GM12878 (cell line): ENCODE measurements around the gene CCDC9. TPM values are rescaled to one million over a fixed set of nuclear protein-coding genes. Genes with fewer than 3 reads are reported as not detected.
A peak's percentile ranks its signal among the peaks of the same experiment; 100 is the strongest.

ENCODE experiments used
- BCL3 ChIP-seq: IDR thresholded peaks from 2 replicates; pipeline ENCODE4 v1.6.1; 2011; ENCODE audit warnings: borderline replicate concordance, low read depth, mild to moderate bottlenecking, moderate library complexity, low read length; ENCODE audit not compliant: insufficient read depth, poor library complexity, severe bottlenecking
- CBX5 ChIP-seq: sonication (generic); IDR thresholded peaks from 2 replicates; pipeline ENCODE4 v1.6.1; 2016; ENCODE audit warnings: low read depth, moderate library complexity, mild to moderate bottlenecking, inconsistent platforms
- CHD1 ChIP-seq: IDR thresholded peaks from 2 replicates; pipeline ENCODE4 v1.6.1; 2012; ENCODE audit warnings: low read depth, low read length, improper control_type of control experiment
- CHD2 ChIP-seq: IDR thresholded peaks from 2 replicates; pipeline ENCODE4 v1.6.1; 2011; ENCODE audit warnings: low read depth, low read length, improper control_type of control experiment, borderline replicate concordance
- DPF2 ChIP-seq: fragments of 450-650 bp; IDR thresholded peaks from 2 replicates; pipeline ENCODE4 v1.6.1; 2017; ENCODE audit warnings: mild to moderate bottlenecking
- EGR1 ChIP-seq, 2 experiments: IDR thresholded peaks; 1 replicate in 1 of 2; 2 replicates in 1 of 2; pipeline ENCODE4 v1.6.1; 2011 to 2012; ENCODE audit warnings: low read depth in 2 of 2, low read length in 2 of 2, borderline replicate concordance in 1 of 2, mild to moderate bottlenecking in 1 of 2, moderate library complexity in 1 of 2
- ESRRA ChIP-seq: IDR thresholded peaks from 2 replicates; pipeline ENCODE4 v1.6.1; 2012; ENCODE audit warnings: mild to moderate bottlenecking, low read length, improper control_type of control experiment
- FOXM1 ChIP-seq: IDR thresholded peaks from 2 replicates; pipeline ENCODE4 v1.6.1; 2012; ENCODE audit warnings: low read depth, mild to moderate bottlenecking, inconsistent platforms, low read length, moderate library complexity
- IKZF2 ChIP-seq, 2 experiments: fragments of 450-650 bp; IDR thresholded peaks; 2 replicates each; pipeline ENCODE4 v1.6.1; 2017; ENCODE audit warnings: mild to moderate bottlenecking in 2 of 2, moderate library complexity in 2 of 2
- JUND ChIP-seq: IDR thresholded peaks from 2 replicates; pipeline ENCODE4 v1.6.1; 2012; ENCODE audit warnings: low read depth, mild to moderate bottlenecking, low read length, improper control_type of control experiment, moderate library complexity
- MXI1 ChIP-seq: fragments of 150-350 bp; IDR thresholded peaks from 2 replicates; pipeline ENCODE4 v1.6.1; 2011; ENCODE audit warnings: low read depth, mild to moderate bottlenecking, inconsistent platforms, low read length, improper control_type of control experiment
- MYB ChIP-seq: fragments of 150-350 bp; IDR thresholded peaks from 2 replicates; pipeline ENCODE4 v1.6.1; 2014; ENCODE audit warnings: mild to moderate bottlenecking, low read depth, low read length, borderline replicate concordance
- RAD21 ChIP-seq: IDR thresholded peaks from 2 replicates; pipeline ENCODE4 v1.6.1; 2011; ENCODE audit warnings: mild to moderate bottlenecking, low read depth, low read length, moderate library complexity; ENCODE audit not compliant: insufficient read depth
- RB1 ChIP-seq: fragments of 450-650 bp; formaldehyde crosslinking; IDR thresholded peaks from 2 replicates; pipeline ENCODE4 v1.6.1; 2017; ENCODE audit warnings: mild to moderate bottlenecking, borderline replicate concordance
- RBBP5 ChIP-seq: fragments of 200-600 bp; sonication (generic); conservative IDR thresholded peaks from 2 replicates; pipeline ENCODE4 v1.6.1; 2016
- SKIL ChIP-seq: fragments of 450-650 bp; IDR thresholded peaks from 2 replicates; pipeline ENCODE4 v1.6.1; 2017; ENCODE audit warnings: mild to moderate bottlenecking, low read depth, inconsistent platforms; ENCODE audit not compliant: poor library complexity, severe bottlenecking
- STAT1 ChIP-seq: fragments of 450-650 bp; conservative IDR thresholded peaks from 2 replicates; pipeline ENCODE4 v1.6.1; 2014; ENCODE audit warnings: antibody characterized with exemption, mild to moderate bottlenecking
- TBL1XR1 ChIP-seq: IDR thresholded peaks from 2 replicates; pipeline ENCODE4 v1.6.1; 2012; ENCODE audit warnings: low read depth, low read length, improper control_type of control experiment
- TCF7 ChIP-seq: IDR thresholded peaks from 2 replicates; pipeline ENCODE4 v1.6.1; 2014; ENCODE audit warnings: antibody characterized with exemption, borderline replicate concordance
- USF1 ChIP-seq: IDR thresholded peaks from 2 replicates; pipeline ENCODE4 v1.6.1; 2011; ENCODE audit warnings: borderline replicate concordance, low read depth, mild to moderate bottlenecking, moderate library complexity, mixed read lengths, low read length; ENCODE audit not compliant: insufficient read depth; ENCODE audit errors: extremely low read length
- USF2 ChIP-seq: IDR thresholded peaks from 2 replicates; pipeline ENCODE4 v1.6.1; 2011; ENCODE audit warnings: low read depth, low read length, improper control_type of control experiment, borderline replicate concordance
- ZBED1 ChIP-seq: IDR thresholded peaks from 2 replicates; pipeline ENCODE4 v1.6.1; 2016; ENCODE audit warnings: borderline replicate concordance
- ZNF207 ChIP-seq: fragments of 450-650 bp; IDR thresholded peaks from 2 replicates; pipeline ENCODE4 v1.6.1; 2014; ENCODE audit warnings: antibody characterized with exemption, mild to moderate bottlenecking, borderline replicate concordance
- ZNF217 ChIP-seq: fragments of 450-650 bp; IDR thresholded peaks from 2 replicates; pipeline ENCODE4 v1.6.1; 2017; ENCODE audit warnings: antibody characterized with exemption, mild to moderate bottlenecking
- ZZZ3 ChIP-seq: IDR thresholded peaks from 2 replicates; pipeline ENCODE4 v1.6.1; 2011; ENCODE audit warnings: low read depth; ENCODE audit not compliant: control insufficient read depth, insufficient read length
- polyA plus RNA-seq, 11 experiments: library from polyadenylated mRNA; depleted of rRNA in 4 of 11; unstranded in 6 of 11; stranded (reverse) in 5 of 11; fragments of >200 nt; fragmentation: Nextera tagmentation in 4 of 11; fragmentation: Illumina TruSeq in 1 of 11; extraction: Ambion mirVana in 4 of 11; extraction: Trizol in 1 of 11; gene quantifications; 1 replicate in 1 of 11; 2 replicates in 10 of 11; pipeline versions ENCODE4 v1.2.1 to v1.2.3, GENCODE V29; 2011 to 2016; ENCODE audit warnings: inconsistent platforms in 2 of 11, missing spikeins in 2 of 11, low read depth in 1 of 11
- total RNA-seq, 4 experiments: library from RNA; depleted of rRNA in 3 of 4; stranded (reverse); fragments of >200 nt in 3 of 4; fragmentation: Illumina TruSeq in 1 of 4; extraction: Trizol in 1 of 4; gene quantifications; 2 replicates each; pipeline versions ENCODE4 v1.2.1 to v1.2.3, GENCODE V29; 2013 to 2021

Gene CCDC9
- total and polyA plus RNA-seq, 10 of the 15 experiments (the other 5 are each of a cell fraction or from before 2014, with no cell fraction given): 0.18 to 17.5 (median 7.1) TPM; not detected in 1

- no peak for TF ChIP-seq BCL3
- TF ChIP-seq ZZZ3: no peak
- no peak for TF ChIP-seq CBX5
- no peak for TF ChIP-seq RAD21
- TF ChIP-seq TCF7: no peak
- TF ChIP-seq STAT1: peak; percentile 78; the same call in 1 of the 2 replicates
- TF ChIP-seq USF1: peak; percentile 95
- no peak for TF ChIP-seq FOXM1
- peak in 1 of 2 experiments; percentile 36; a peak in 2 of 4 replicates for TF ChIP-seq IKZF2 (IDR thresholded peaks at IDR 0.05)
- TF ChIP-seq ZNF207: peak; percentile 72
- TF ChIP-seq RB1: peak; percentile 54; the same call in 1 of the 2 replicates
- peak; percentile 44 for TF ChIP-seq SKIL
- TF ChIP-seq MXI1: peak; percentile 62; the same call in 1 of the 2 replicates
- no peak for TF ChIP-seq MYB
- peak in 1 of 2 experiments; percentile 70; a peak in 1 of 3 replicates for TF ChIP-seq EGR1 (IDR thresholded peaks at IDR 0.05; ENCODE audit: borderline replicate concordance in 1 of 2, low read depth in 2 of 2, low read length in 2 of 2)
- no peak for TF ChIP-seq RBBP5
- no peak for TF ChIP-seq ESRRA
- peak; percentile 56; the same call in 1 of the 2 replicates for TF ChIP-seq CHD2
- peak; percentile 81 for TF ChIP-seq DPF2
- TF ChIP-seq ZNF217: no peak
- peak; percentile 55; the same call in 1 of the 2 replicates for TF ChIP-seq TBL1XR1
- TF ChIP-seq ZBED1: no peak
- TF ChIP-seq CHD1: no peak
- no peak for TF ChIP-seq JUND
- peak; percentile 95 for TF ChIP-seq USF2
These were observed at the start of gene CCDC9 (continued) for GRCh38 chr19:47255879-47256692.
